HG03571 (cell line): Measurements from ENCODE around the gene IL16.
"Not testable (repeated sequence)": the region's sequence is repeated elsewhere in the genome, so short reads cannot be mapped to it uniquely, and the experiment has no call there.

Experiments
- ATAC-seq: cut with Tn5 transposase; IDR thresholded peaks from one replicate; pipeline ENCODE4 v1.9.1; 2021; ENCODE audit not compliant: unreplicated experiment

The IL16 gene

DNA sequence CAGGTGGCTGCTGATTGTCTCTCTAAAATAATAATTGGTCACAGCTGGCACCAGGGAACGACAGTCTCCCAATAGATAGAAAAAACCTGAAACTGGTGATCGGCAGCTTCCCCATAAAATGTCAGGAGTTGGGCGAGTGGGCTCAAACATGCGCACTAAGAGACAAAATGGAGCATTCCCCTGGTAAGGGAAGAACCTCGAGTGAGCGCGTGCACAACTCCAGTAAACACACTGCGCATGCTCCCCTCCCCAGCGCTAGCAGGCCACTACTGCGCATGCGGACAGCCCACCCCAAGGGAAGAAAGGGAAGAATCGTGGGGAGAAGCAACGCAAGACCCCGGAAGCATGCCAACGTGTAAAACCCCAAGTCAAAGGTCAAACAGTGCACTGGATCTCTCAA lies 134.9 kb downstream of the IL16 start:
- no peak for ATAC-seq

DNA sequence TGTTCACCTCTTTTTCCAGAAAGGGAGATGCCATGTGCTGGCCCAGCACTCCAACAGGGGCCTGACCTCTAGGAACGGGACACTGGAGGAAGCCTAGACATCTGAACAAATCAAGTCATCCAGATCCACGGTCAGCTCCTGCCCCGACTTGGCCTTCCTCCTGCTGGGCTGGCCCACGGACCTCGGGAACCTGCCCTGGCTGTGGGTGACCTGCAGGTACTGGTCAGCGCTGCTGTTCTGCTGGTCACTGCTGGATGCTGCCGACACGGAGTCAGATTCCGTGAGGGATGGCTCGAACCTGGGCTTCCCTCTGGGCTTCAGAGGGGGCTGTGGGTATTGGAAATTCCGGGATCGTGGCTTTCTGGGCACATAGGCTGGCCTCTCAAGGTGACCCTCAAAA lies 135.6 kb downstream of the IL16 start:
- no peak for ATAC-seq

DNA sequence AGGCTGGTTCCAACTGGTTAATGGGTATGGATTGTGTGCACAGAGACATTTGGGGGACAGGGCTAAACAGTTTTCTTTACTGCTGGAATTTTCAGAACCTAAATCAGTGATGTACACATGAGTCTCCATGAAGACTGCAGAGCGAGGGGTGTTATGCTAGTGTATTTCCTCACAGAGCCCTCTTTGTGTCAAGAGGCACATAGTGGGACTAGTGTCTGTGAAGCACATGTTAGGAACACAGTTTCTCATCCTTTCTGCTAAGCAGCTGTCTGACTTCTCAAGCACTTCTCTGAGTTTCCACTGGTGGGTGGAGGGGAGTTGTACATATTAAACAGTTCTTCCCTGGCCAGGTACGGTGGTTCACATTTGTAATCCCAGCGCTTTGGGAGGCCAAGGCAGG lies 136.7 kb downstream of the IL16 start:
- ATAC-seq = no peak

DNA sequence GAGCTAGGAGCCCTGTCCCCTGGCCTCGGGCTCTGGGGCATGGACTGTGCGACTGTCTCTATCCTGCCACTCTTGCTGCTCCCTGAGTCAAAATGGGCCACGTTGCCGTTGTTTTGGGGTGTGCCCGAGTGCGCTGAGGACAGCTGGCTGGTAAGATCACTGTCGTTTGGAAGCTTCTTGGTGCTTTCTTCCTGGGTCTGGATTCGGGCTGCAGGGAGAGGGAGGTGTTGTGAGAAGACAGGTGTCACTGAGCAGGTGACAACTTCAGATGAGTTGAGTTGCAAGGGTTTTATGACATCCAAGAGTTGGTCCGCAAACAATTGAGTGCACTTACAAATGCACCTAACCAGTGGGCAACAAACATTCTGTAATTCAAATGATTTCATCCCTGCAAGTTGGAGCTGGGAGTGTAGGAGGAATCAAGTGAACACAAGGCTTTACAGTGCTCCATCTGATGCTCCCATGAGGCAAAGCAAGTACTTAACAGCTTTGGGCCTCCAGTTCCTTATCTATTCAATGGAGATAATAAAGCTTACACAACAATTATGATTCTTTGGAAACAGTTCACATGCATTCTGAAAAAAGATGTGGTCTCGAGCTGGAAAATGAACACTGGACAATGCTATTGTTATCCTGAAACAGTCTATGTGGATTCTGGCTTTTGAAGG lies 138.2 kb downstream of the IL16 start:
- no peak for ATAC-seq

DNA sequence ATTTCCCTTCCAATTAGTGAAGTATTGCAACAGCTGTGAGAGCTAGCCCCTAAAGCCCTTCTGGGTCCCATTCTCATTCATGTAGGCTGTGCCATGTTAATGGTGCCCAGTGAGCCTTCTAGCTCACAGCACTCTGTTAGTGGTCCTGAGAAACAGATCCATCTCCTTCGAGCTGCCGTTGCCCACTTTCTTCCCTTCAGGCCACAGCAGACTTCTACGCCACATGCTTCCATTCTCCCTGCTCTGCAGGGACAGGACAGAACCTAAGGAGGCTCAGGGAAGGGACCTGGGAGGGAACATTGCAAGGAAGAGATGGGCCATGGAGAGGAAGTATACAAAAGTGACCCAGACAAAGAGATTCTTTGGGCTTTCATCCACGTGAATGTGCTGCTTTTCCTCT lies 139.0 kb downstream of the IL16 start:
- no peak for ATAC-seq

DNA sequence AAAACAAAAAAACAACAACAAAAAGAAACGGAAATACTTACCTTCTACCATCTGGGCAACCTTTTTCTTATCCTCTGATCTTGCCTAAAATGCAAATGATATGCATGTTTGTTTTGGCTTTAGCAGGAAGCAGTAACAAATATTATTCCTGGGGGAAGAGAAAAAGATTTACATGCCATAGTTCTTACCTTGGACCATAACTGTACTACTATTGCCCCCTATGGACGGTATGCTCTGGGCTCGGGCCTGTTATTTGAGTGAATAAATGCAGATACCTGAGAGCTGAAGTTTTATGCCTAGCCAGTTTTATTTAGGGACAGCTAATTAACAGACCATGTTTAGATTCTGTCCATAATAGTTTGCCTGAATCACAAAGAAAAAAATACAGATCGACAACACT lies 139.9 kb downstream of the IL16 start:
- no peak for ATAC-seq

DNA sequence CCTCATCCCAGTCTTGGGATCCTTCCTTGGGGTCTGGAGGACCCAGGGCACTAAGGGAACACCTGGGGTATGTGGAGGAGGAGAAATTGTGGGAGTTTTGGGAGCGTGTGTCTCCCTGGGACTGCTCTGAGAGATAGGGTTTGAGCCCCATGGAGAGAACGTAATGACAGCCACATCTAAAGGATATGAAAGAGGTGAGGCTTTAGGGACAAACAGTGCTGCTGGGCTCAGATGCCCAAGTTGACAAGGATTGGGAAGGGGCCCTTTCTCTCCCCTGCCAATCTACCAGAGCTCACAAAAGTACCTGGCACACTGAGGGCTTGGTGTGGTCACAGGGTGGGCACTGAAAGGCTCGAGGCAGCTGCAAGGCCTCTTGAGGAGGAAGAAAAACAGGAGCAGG lies 140.6 kb downstream of the IL16 start:
- no peak for ATAC-seq

DNA sequence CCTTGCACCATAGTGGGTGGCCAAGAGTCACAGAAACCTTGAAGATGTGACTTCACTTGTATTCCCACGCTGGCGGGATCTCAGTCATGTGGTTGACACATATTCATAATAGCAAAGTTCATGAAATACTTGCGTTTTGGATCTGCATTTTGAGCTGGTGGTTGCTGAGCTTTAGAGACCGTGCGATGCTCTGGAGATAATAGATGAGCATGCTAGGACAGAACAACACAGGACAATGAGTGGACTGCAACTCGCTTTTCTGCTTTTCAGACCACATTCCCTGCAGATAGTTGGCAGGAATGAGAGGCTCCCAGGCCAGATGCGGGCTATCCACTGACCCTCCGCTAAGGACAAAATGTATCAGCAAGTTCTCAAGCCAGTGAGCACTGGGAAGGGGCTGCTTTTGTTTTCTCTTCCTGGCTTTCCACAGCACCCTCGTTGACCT lies 141.1 kb downstream of the IL16 start:
- no peak for ATAC-seq

DNA sequence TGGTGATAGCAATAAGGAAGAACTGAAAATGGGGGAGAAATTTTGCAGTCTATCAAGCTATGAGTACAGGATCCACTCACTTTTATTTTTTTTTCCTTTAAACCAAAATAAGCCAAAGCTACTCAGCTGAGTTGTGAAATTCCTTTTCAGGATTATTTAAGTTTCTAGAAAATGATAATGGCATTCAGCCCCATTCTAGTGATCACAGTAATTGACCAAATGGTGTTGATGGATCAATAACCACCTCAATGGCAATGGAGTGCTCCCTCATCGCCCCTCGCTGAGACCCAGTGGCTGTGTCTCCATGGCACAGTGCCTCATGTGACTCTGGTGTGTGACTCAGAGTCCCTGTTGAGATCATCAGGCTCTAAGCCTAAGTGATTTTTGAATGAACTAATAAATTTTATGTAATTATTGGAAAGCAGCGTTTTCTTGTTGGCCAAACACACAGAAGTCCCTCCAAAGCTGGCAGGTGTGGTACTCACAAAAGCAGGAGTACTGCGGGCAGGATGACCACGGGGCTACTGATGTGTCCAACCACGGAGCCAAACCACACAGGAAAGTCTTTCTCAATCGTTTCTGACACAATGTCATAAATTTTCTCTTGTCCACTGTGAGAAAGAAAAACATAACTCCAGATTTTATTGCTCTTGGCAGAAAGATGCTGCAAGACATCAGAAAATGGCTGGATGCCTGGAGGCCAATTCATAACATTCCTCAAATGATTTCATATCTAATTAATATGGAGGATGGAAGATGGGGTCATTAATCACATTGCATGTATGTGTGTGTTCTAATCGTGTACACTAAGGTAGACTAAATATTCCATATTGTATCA lies 141.7 kb downstream of the IL16 start:
- ATAC-seq = no peak

DNA sequence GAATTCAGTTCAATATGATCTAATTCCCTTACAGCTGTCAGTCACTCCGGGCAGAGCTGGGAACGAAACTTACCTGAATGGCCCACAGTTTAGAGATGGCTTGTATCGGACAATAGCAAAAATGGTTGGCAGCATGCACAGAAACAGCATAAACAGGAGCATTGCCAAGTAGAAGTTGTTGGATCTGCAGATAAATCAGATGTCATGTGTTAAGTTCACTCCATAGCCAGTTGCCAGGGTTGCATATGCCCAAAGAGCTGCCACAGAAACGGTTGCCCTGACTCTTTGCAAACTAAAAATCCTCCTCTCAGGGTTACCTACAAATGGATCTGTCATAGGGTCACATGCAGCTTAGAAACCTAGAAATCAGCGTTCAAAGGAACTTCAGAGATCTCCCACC lies 142.6 kb downstream of the IL16 start:
- ATAC-seq = no peak

DNA sequence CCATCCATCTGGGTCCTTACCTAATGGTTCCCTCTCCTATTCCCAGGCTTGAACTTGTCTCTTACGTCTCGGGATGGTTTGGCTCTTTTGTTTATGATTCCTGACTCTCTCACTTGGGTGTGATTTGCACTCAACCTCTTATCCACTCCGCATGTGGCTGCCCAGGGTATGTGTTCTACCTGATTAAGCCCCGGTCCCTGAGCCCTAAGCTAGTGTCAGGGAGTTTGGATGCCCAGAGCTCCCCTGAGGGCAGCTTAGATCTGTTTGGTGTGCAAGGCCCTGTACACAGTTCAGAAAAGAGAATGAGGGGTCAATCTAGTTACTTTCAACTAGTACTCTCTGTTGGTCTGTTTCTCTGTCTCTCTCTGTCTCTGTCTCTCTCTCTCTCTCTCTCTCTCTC lies 143.2 kb downstream of the IL16 start:
- ATAC-seq = no peak

DNA sequence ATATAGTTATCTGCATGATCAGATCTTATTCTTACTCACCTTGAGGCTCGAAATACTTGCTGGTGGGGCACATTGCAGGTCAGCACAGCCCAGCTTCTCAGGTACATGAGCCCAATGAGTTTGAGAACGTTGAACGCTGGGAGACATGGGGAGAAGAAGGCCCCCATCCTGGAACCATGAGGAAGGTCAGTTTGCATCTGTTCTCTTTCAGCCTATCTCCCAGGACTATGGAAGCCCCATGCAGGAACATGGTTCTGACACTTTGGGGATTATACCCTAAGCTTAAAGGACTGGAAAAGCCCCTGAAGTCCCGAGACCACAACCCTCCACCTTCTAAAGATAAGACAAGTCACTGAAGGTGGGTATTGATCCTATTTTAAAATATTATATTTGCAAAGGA lies 144.7 kb downstream of the IL16 start:
- ATAC-seq = no peak

DNA sequence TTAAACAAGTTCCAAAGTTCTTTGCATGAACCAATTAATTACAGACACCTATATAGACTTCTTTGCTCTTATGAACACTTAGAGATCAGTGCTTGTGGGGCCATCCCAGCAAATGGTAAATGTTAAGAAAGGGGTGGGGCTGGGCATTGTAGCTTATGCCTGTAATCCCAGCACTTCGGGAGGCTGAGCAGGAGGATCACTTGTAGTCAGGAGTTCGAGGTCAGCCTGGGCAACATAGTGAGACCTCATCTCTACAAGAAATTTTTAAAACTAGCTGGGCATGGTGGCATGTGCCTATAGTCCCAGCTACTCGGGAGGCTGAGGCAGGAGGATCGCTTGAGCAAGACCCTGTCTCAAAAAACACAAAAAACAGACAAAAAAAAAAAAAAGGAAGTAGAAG lies 146.7 kb downstream of the IL16 start:
- no peak for ATAC-seq

DNA sequence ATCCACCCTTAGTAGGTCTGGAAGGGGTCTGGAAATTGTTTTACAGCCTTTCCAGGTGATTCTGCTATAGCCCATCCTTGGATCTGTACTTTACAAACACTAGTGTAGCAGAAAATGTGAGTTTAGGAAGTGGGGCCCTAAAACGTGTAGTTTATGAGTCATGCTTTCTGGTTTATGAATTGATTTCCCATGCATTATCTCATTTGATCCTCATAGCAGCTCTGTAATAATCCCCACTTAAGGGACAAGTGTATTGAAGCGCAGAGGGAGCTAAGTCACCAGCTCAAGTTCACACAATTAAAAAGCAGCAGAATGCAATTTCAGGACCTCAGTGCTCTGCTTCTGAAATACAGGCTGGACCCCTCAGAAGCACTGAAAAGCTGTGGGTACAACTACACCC lies 149.9 kb downstream of the IL16 start:
- no peak for ATAC-seq

DNA sequence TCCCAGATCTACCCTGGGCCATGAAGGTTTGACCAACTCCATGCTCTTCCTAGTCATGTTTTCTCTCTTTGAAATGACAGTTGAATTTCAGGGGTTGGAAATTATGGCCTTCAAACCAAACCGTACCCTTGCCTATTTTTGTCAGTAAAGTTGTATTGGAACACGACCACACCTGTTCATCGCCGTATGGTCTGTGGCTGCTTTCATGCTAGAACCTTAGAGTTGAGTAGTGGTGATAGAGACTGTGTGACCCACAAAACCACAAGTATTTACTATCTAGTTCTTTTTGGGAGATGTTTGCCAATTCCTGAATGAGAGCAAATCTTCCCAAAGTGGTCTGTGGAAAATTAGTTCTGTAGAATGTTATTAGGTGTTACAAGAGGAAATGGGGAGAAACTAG lies 151.2 kb downstream of the IL16 start:
- ATAC-seq = no peak

DNA sequence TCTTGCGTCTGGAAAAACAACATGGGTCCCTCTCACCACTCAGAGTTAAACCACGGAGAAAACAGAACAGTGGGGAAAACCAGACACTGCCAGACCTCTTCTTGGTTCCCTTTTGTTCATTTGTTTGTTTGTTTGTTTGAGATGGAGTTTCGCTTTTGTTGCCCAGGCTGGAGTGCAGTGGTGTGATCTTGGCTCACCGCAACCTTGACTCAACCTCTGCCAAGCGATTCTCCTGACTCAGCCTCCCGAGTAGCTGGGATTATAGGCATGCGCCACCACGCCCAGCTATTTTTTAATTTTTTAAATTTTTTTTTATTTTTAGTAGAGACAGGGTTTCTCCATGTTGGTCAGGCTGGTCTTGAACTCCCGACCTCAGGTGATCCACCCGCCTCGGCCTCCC lies 152.0 kb downstream of the IL16 start:
- ATAC-seq = not testable (repeated sequence)

DNA sequence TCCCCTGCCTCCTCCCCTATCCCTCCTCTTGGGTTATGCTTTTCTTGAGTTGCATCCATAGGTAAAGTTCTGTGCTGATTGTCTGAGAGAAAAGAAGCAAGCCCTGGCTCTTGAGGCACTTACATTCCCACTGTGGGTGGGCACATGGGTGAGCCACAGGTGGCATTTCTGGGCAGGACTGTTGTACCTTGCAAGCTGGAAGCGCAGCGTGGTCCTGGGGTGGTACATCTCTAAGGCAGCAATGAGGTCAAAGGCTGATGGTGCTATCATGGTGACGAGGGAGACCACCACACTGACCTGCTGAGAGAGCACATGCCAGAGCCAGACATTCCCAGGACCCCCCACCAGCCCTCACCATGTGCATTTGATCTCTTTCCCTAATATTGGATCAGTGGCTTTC lies 152.6 kb downstream of the IL16 start:
- no peak for ATAC-seq

DNA sequence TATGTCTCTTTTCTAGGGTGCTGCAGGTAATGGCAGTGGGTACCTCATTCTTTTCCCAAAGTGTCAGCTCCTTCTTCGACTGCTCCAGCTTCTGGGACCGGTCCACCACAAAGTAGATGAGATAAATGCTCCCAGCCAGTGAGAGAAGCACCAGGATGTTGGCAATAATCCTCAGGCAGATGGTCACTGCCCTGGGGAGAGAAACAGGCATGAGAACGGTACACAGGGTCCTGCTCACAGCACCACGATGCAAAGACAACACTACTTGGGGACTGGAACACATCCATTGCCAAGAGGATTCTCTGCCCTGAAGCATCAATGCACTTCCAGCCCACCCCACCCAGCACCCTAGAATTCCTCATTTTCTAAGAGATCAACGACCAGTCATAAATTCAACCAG lies 155.0 kb downstream of the IL16 start:
- no peak for ATAC-seq

DNA sequence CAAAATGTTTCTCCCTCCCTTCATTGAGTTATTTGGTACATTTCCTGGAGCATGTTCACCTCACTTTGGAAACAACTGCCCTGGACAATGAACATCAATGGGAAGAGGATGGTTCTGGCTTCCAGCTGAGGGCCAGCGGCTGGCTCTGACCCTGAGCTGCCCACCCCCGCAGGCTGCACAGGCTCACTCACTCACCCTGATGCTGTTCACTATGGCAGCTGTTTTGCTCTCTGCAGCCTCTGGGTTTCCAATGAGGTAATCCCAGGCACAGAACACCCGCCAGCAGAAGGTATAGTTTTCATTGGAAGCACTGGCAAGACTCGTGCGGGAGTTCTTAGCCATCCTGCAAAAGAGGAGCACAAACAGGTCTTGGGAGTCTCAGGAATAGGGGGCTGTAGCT lies 159.6 kb downstream of the IL16 start:
- no peak for ATAC-seq

DNA sequence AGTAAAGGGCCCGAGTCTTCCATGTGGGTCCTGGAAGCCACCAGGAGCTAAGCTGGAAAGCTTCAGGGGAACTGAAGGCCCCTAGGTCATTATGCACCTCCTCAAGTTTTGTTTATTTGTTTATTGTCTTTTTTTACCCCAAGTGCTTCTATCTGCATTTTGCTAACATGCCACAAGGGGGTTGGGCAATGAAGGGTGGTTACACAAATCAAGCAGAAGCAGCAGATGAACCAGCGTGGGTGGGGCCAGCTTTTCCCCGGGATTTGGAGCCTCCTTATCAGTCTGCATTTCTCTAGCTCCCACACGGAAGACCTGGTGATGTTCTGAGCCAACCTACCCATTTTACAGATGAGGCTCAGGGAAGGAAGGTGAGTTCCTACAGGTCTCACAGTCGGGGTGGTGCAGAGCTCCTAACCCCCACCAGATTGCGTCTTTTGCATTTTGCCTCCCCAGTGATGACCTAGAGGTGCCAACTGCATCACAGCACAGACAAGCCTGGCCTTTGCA lies 160.6 kb downstream of the IL16 start:
- no peak for ATAC-seq

DNA sequence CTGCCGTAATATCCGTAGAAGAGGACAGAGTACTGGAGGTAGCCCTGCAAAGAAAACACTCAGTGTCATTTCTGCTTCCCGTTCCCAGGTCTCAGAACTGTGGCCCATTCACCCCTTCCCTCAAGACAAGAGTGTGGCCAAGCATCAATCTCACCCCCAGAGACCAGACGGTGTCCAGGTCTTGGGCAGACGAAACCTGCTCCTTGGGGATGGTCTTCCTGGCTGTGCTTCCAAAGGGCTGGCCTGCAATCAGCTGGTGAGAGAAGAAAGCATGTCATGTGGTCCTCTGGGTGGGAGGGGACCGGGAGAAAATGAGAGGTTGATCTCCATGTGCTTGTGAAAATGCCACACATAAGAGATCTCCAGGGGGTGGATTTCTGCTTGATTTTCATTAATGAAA lies 161.6 kb downstream of the IL16 start:
- ATAC-seq = no peak

DNA sequence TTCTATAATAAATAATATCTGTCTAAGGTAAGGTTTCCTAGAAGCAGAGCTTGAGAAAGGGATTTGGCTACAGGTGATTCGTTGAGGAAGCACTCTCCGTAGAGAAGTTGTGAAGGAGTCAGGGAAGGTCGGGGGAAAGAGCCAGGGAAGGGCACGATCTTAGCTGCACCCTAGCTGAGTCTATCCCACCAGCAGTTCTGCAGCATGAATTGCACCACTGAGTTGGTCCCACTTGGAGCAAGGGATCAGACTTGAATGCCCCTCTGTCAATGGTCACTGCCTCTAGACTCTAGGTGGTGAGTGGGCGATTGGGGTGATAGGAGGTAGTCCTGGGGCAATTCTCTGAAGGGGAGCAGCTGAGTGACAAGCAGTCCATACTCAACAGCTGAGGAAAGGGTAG lies 163.8 kb downstream of the IL16 start:
- ATAC-seq = no peak

DNA sequence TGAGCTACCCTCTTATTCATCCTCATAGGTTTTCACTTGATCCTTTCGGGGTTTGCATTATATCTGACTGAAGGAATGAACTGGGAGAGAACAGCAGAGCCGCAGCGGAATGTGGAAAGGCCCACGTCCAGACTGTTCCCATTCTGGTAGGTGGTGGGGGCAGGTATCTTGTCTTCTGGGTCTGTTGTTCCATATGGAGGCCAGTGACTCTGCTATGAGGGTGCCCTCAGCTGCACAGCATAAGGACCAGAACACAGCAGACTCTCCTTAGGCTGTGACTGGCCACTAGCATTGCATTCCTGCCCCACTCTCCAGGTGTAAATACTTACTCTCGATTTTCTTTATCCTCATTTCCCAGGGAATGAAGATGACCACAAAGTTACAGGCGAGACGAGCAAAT lies 165.2 kb downstream of the IL16 start:
- ATAC-seq = no peak
